Keratinocyte (primary cell): ENCODE measurements around the gene APH1B. TPM values are rescaled to one million over a fixed set of nuclear protein-coding genes. Genes with fewer than 3 reads are reported as not detected.

Experiments
- DNase-seq: peaks from one replicate; pipeline ENCODE4 v3.0.0-alpha.2; 2011; ENCODE audit warnings: low read depth, missing footprints, low spot score
- FAIRE-seq: peaks from 2 replicates; lab custom pipeline; 2011; peaks lifted over from hg19 to GRCh38; lab: Jason Lieb, UNC
- H2AFZ ChIP-seq: 2 replicates; pipeline ENCODE4 v1.6.0; 2012; ENCODE audit warnings: low read length, control low read depth, inconsistent platforms; ENCODE audit not compliant: control insufficient read depth
- H3K27ac ChIP-seq: 2 replicates; pipeline ENCODE4 v1.5.1; 2011; ENCODE audit warnings: low read length; ENCODE audit not compliant: control insufficient read depth, insufficient read depth
- H3K27me3 ChIP-seq: 3 replicates; pipeline ENCODE4 v1.6.0; 2011; ENCODE audit warnings: low read length; ENCODE audit not compliant: control insufficient read depth, insufficient read depth; ENCODE audit errors: extremely low read depth
- H3K36me3 ChIP-seq, 2 experiments: 2 replicates in 1 of 2; 3 replicates in 1 of 2; pipeline ENCODE4 v1.5.1; 2011; ENCODE audit warnings: low read length in 2 of 2, mild to moderate bottlenecking in 1 of 2; ENCODE audit not compliant: control insufficient read depth in 2 of 2, insufficient read depth in 2 of 2; ENCODE audit errors: extremely low read depth in 1 of 2
- H3K4me1 ChIP-seq: 3 replicates; pipeline ENCODE4 v1.5.1; 2011; ENCODE audit warnings: low read length; ENCODE audit not compliant: control insufficient read depth, insufficient read depth; ENCODE audit errors: extremely low read depth
- H3K4me2 ChIP-seq: 3 replicates; pipeline ENCODE4 v1.6.0; 2011; ENCODE audit warnings: low read depth, low read length; ENCODE audit not compliant: control insufficient read depth, insufficient read depth; ENCODE audit errors: extremely low read depth
- H3K4me3 ChIP-seq, 3 experiments: fragments of 200-600 bp in 1 of 3; sonication (generic) in 1 of 3; 2 replicates in 2 of 3; 3 replicates in 1 of 3; pipeline ENCODE4 v1.5.1; 2011 to 2016; ENCODE audit warnings: low read length in 3 of 3, mild to moderate bottlenecking in 3 of 3, control low read depth in 2 of 3, inconsistent platforms in 1 of 3, low read depth in 1 of 3, mixed read lengths in 1 of 3, mixed run types in 1 of 3, moderate library complexity in 1 of 3; ENCODE audit not compliant: control insufficient read depth in 2 of 3, insufficient read depth in 2 of 3; ENCODE audit errors: extremely low read depth in 1 of 3
- H3K79me2 ChIP-seq: 2 replicates; pipeline ENCODE4 v1.6.0; 2012; ENCODE audit warnings: low read length; ENCODE audit not compliant: control insufficient read depth, insufficient read depth
- H3K9ac ChIP-seq: 3 replicates; pipeline ENCODE4 v1.6.0; 2011; ENCODE audit warnings: low read length; ENCODE audit not compliant: control insufficient read depth, insufficient read depth; ENCODE audit errors: extremely low read depth
- H3K9me1 ChIP-seq: 3 replicates; pipeline ENCODE4 v1.6.0; 2011; ENCODE audit warnings: low read length; ENCODE audit not compliant: control insufficient read depth, insufficient read depth; ENCODE audit errors: extremely low read depth
- H3K9me3 ChIP-seq: 2 replicates; pipeline ENCODE4 v1.5.1; 2012; ENCODE audit warnings: low read depth, low read length; ENCODE audit not compliant: control insufficient read depth
- H4K20me1 ChIP-seq: 3 replicates; pipeline ENCODE4 v1.6.0; 2011; ENCODE audit warnings: low read length; ENCODE audit not compliant: control insufficient read depth, insufficient read depth; ENCODE audit errors: extremely low read depth
- CTCF ChIP-seq, 3 experiments: IDR thresholded peaks in 1 of 3; conservative IDR thresholded peaks in 1 of 3; optimal IDR thresholded peaks in 1 of 3; 2 replicates in 2 of 3; 3 replicates in 1 of 3; pipeline versions ENCODE3 to v1.5.1; 2011; ENCODE audit warnings: low read length in 3 of 3, mild to moderate bottlenecking in 3 of 3, moderate library complexity in 2 of 3, control low read depth in 1 of 3, inconsistent platforms in 1 of 3; ENCODE audit not compliant: insufficient read depth in 2 of 3; ENCODE audit errors: extremely low read depth in 1 of 3
- EZH2 ChIP-seq: IDR thresholded peaks from one replicate; pipeline ENCODE4 v1.6.1; 2012; ENCODE audit warnings: inconsistent platforms, mild to moderate bottlenecking, low read length, moderate library complexity
- dilution Hi-C: fragments of 300-500 bp; cut with MboI; formaldehyde crosslinking; loops from one replicate; pipeline ENCODE4 v1.7.0; 2020; ENCODE audit warnings: low sequenced_read_pairs; ENCODE audit not compliant: extremely low pct_ligation_motif_present
- polyA plus RNA-seq, 5 experiments: library from polyadenylated mRNA; depleted of rRNA in 3 of 5; stranded (reverse) in 3 of 5; stranded (forward) in 1 of 5; unstranded in 1 of 5; fragments of >200 nt; gene quantifications; 1 replicate in 1 of 5; 2 replicates in 3 of 5; 3 replicates in 1 of 5; pipeline versions ENCODE4 v1.2.1 to v1.2.3, GENCODE V29; 2011 to 2012; ENCODE audit warnings: missing spikeins in 2 of 5, low read depth in 1 of 5, low replicate concordance in 1 of 5

Gene APH1B
- polyA plus RNA-seq, 1 donor (not counting 4 experiments of a cell fraction or from before 2014, with no cell fraction given) = 7.0 TPM

GRCh38 chr15:63305260-63305659 is 27.9 kb downstream of the APH1B start:
- FAIRE-seq = no peak
- Histone ChIP-seq H4K20me1 (no peaks in the 10 kb centered on the region), H3K27me3 (no peaks in the 10 kb centered on the region), H3K9ac (no peak overlapping the region), H3K4me1 (peaks cover 4% of the 10 kb centered on the region), H3K27ac (no peak overlapping the region), H3K9me3 (no peaks in the 10 kb centered on the region), H3K9me1 (no peaks in the 10 kb centered on the region), H3K79me2 (no peaks in the 10 kb centered on the region), H2AFZ (no peak overlapping the region), H3K4me2 (no peak overlapping the region), H3K4me3 (no peak overlapping the region), H3K36me3 (no peaks in the 10 kb centered on the region)
- DNase-seq = no peak
- TF ChIP-seq CTCF (optimal IDR thresholded peaks at IDR 0.05 in 1 of 3, IDR thresholded peaks at IDR 0.05 in 1 of 3, conservative IDR thresholded peaks at IDR 0.05 in 1 of 3; ENCODE audit: extremely low read depth in 1 of 3, insufficient read depth in 2 of 3, low read length in 3 of 3) (no peak), EZH2 (no peak)
- dilution Hi-C loops = no loop called here

GRCh38 chr15:63306492-63307073 is 29.2 kb downstream of the APH1B start:
- FAIRE-seq = no peak
- no peaks in the 10 kb centered on the region for H3K9me3 ChIP-seq
- H3K4me1 ChIP-seq = peaks cover 4% of the 10 kb centered on the region

More at GRCh38 chr15:63306492-63307073, 29.2 kb downstream of the APH1B start:
- Histone ChIP-seq H3K9ac (no peak overlapping the region), H4K20me1 (no peaks in the 10 kb centered on the region), H3K4me2 (no peak overlapping the region), H3K9me1 (no peaks in the 10 kb centered on the region), H3K27ac (no peak overlapping the region), H2AFZ (no peak overlapping the region), H3K27me3 (no peaks in the 10 kb centered on the region), H3K4me3 (no peak overlapping the region), H3K79me2 (no peaks in the 10 kb centered on the region), H3K36me3 (no peaks in the 10 kb centered on the region)
- dilution Hi-C loops = no loop called here
- DNase-seq = no peak
- TF ChIP-seq EZH2 = no peak
- no peak for TF ChIP-seq CTCF (optimal IDR thresholded peaks at IDR 0.05 in 1 of 3, IDR thresholded peaks at IDR 0.05 in 1 of 3, conservative IDR thresholded peaks at IDR 0.05 in 1 of 3; ENCODE audit: extremely low read depth in 1 of 3, insufficient read depth in 2 of 3, low read length in 3 of 3)
